HG03457 (cell line): ENCODE data around the gene DSG3.

ENCODE experiments used
- ATAC-seq: cut with Tn5 transposase; IDR thresholded peaks from one replicate; pipeline ENCODE4 v1.9.1; 2021; ENCODE audit warnings: moderate number of reproducible peaks; ENCODE audit not compliant: unreplicated experiment

Gene DSG3

DNA sequence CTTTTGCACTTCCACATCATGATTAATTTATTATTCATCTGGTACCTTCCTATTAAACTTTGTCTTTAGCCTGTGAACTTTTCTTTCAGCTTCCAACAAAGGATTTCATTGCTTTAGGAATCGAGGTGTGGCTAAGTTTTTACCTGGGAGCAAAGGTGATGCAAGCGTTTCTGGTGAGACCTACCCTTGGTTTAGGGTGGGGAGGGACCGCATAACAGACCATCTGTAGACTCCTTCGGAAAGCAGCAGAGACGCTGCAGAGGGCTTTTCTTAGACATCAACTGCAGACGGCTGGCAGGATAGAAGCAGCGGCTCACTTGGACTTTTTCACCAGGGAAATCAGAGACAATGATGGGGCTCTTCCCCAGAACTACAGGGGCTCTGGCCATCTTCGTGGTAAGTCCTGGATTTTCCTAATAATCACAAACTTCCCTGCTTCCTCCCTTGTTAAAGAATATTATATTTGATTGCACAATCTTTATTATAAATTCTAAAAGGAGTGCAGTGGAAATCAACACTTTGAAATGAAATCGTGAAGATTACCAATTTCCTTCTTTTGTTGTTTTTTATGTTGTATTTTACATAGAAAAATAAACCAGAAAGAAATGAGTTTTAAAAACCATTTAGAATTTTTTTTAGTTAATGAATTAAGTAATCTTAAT is at the start of gene DSG3:
TSS of gene DSG3 (plus strand) at position 212 of the 662 bp plus-strand sequence. CDS start at position 349, 137 bp downstream.
- no peak for ATAC-seq

GRCh38 chr18:31398191-31398590 is 49.4 kb upstream of the DSG3 start:
- no peak for ATAC-seq

- ATAC-seq = no peak
These were observed 48.1 kb upstream of the DSG3 start for GRCh38 chr18:31399306-31400032.

DNA sequence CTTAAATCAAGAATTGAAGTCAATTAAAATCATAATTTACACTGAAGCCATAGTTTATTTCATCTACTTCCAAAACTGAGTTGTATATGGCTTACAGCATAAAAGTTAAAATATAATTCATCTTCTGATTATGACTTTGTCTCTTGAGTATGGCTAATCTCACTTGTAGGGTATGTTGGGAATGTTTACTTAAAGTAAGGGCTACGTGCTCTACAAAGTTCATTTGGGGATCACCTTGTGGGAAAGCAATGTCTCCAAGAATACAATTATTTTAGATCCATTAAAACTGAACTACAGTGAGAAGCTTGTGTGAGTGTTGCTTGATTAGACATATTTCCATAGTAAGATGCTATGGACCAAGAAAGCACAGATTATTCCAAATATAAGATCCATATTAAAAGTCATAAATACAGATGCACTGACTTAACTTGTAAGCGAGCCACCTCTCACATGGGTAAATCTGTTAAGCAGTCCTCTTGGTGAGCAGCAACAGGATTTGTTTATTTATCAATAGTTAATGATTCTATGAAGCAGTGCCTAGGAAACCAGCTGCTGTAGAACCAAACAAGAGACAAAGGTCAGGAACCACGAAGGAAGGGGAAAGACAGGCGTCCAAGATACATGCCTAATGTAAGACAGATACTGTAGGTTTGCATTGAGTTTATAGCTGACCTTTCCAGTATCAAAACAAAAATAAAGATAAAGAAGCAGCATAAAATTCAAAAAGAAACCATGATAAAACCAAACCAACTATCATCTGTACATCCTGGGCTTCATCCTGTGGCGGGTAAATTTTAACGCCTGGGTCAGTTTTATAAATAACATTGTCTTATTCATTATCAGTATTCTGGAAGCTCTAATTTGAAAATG is 46.1 kb upstream of the DSG3 start:
- ATAC-seq = no peak

DNA sequence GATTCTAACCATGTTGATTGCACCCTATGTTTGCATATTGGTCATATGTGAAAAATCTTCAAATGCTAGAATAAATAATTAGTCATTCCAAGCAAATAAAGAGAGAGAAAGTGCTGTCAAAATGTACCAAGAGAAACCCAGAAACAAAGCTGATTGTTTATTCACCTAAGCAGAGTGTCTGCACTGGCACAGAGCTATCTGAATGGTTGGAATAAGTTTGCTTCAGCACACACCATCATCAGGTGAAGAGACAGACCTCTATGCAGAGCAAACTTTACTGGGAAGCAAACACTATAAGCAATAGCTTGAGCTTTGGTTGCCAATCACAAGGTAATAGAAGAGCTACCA is 45.5 kb upstream of the DSG3 start:
- ATAC-seq = no peak

DNA sequence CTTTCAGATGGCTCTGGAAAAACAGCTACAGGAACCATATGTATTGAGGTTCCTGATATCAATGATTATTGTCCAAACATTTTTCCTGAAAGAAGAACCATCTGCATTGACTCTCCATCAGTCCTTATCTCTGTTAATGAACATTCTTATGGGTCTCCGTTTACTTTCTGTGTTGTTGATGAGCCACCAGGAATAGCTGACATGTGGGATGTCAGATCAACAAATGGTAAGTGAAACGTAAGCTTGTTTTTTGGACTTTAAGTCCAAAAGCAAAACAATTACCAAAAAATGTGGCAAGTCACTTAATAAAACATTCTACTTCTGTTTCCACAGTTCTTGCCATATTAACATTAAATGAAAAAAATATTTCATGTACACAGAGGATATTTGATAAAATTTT is 44.1 kb upstream of the DSG3 start:
- no peak for ATAC-seq

DNA sequence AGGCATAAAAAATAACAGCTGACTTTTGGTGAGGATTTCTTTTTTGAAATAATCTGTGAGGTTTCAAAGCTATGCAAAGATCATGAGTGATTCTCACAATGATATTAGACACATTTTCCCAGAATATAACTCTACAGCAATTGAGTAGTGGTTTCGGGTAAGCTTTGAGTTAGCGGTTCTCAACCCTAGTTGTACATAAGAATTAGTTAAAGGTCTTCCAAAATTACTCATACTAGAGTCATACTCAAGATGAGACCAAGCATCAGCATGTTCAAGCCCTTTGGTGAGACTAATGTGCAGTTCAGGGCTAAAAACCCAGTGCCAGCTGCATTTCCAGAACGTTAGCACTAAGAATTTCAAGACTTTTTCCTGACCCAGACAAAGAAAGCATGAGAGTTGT is 39.9 kb upstream of the DSG3 start:
- ATAC-seq = no peak

GRCh38 chr18:31409276-31409675 is 38.3 kb upstream of the DSG3 start:
- no peak for ATAC-seq

- no peak for ATAC-seq
These were observed 36.6 kb upstream of the DSG3 start for GRCh38 chr18:31410716-31411483.

DNA sequence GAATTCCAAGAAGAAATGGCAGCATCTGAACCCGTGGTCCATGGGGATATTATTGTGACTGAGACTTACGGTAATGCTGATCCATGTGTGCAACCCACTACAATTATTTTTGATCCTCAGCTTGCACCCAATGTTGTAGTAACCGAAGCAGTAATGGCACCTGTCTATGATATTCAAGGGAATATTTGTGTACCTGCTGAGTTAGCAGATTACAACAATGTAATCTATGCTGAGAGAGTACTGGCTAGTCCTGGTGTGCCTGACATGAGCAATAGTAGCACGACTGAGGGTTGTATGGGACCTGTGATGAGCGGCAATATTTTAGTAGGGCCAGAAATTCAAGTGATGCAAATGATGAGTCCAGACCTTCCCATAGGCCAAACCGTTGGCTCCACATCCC is 34.4 kb upstream of the DSG3 start:
- no peak for ATAC-seq

GRCh38 chr18:31417850-31418249 is 29.7 kb upstream of the DSG3 start:
- ATAC-seq = no peak

- no peak for ATAC-seq
These were observed 28.0 kb upstream of the DSG3 start for GRCh38 chr18:31419457-31419932.

GRCh38 chr18:31420032-31420431 is 27.5 kb upstream of the DSG3 start:
- ATAC-seq = no peak

- no peak for ATAC-seq
These were observed 27.0 kb upstream of the DSG3 start for GRCh38 chr18:31420524-31420923.

- ATAC-seq = no peak
These were observed 23.1 kb upstream of the DSG3 start for GRCh38 chr18:31424383-31424988.

DNA sequence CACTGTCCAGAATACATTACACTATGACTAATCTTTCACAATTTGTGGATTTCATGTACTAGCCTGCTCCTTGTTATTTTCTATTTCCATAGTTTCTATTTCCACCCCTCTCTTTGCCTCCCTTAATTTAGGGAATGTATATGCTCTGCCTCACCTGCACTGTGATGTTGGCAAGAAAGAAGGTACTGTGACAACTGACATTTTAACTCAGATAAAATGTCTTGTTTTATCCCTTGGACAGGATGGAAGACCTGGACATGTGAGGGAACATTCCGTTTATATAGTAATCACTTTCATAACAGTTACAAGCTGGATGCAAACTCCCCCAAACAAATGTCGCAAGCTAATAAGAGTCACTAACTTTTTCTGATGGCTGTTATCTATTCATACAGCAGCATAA is 21.5 kb upstream of the DSG3 start:
- ATAC-seq = no peak

DNA sequence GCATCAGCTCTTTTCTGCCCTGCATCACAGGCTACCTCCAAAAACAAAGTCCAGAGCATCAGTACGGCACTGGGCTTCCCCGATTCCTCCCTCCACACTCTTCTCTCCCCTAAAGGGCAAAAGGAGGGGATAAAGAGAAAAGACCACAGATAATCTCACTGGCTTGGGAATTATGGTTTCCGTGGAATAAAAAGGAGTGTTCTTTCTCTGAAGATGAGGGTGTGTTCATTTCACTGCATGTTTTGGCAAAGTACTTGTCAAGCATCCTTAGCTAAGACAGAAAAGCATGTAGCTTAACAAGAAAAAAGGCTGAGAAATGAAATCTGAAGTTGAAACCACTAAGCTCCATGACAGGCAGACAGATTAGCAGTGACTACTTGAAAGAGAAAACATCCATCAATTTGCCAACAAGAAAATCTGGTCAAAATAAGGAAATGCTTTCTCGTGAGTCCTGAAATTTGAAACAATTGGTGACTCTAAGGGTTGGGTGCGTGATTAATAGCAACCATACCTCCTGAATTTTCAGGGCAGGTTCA is 20.6 kb upstream of the DSG3 start:
- ATAC-seq = no peak

- no peak for ATAC-seq
These were observed 19.3 kb upstream of the DSG3 start for GRCh38 chr18:31428211-31428610.

DNA sequence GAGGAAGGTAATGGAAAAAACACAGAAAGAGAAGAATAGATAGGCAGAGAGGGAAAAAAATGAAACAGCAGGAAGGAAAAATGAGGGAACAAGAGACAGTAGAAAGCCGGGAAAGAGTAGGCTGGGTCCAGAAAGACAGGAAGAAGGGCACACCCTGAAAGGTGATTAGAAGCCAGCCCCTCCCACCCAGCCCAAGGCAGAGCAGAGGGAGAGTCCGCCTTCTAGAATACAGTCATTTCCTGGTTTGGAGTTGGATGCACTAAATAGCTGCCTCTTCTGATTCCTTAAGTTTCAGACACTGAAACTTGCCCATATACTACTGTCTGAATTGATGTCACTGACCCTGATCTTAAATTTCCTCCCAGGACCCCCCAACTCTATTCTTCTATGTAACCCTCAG is 17.9 kb upstream of the DSG3 start:
- no peak for ATAC-seq

- no peak for ATAC-seq
These were observed 17.5 kb upstream of the DSG3 start for GRCh38 chr18:31430072-31430471.
